Amniotic stem cell (primary cell): ENCODE measurements around the gene CLDN1.

ENCODE experiments used
- DNase-seq: peaks from one replicate; lab custom pipeline; 2025; lab: John Stamatoyannopoulos, UW

CLDN1 gene

DNA sequence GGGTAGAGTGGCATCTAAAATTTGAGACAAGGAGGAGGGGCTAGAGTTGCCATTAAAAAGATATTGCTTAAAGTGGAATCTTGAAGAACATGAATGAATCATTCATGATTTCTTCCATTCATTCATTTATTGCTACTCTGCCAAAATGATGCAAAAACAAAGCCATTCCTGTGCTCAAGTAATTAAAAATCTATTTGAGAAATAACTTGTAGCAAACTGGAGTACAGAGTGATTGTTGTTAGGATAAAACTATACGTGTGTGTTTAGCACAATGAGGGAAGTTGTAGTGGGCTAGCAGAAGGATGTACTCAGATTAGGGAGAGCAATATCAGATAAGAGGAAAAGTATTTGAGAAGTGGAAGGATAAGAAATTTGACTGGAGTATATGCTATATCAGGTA, 11.7 kb upstream of the CLDN1 start:
- no peak for DNase-seq

- no peak for DNase-seq
Measured at GRCh38 chr3:190330936-190331734, 8.9 kb upstream of the CLDN1 start.

DNA sequence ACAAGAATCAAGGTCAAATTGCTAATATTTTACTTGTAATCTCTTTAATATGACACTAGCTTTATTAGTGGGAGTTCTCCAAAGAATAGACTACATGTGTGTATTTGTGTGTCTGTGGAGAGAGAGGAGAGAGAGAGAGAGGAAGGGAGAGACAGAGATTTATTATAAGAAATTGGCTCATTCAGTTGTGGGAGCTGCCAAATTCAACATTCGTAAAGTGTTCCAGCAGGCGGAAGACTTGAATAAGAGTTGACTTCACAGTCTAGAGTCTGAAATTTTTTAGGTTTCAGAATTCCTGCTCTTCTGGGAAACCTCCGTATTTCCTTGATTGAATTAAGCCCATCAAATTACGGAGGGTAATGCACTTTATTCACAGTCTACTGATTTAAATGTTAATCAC, 4.7 kb upstream of the CLDN1 start:
- no peak for DNase-seq

DNA sequence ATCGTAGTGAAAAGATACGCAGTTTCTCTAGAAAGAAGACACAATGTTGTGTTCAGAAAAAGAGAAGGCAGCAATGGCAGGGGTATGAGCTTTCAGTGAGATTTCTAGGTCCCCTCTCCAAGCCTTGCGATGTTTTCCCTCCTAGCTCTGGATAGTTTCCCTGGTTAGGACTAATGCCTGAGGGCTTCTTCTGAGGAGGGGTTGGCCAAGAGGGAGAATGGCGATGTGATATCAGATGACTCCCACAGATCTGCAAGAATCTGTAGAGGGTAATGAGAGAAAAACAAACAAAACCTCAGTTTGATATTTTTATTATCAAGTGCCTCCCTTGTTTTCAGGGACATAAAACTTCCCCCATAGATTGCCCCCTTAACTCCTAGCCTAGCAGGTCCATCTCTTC, 4.1 kb upstream of the CLDN1 start:
- DNase-seq: no peak

- DNase-seq: no peak
Measured at GRCh38 chr3:190325923-190326322, 3.7 kb upstream of the CLDN1 start.

DNA sequence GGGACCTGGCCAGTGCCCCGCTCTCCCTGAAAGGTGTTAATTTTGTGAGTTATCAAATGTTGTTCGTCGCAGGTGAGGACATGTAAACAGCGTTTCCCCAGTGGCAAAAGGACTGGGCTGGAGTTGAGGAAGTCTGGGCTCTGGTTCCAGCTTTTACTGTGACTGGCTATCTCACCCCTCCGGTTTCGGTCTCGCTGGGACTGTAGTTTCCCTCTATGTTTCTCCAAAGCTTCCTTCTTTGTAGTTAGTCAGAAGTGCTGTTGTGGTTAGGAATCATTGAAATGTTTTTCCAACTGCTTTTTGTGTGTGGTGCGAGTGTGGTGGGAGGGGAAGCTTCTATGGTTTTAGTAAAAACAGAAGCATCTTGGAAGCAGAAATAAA, 990 bp upstream of the CLDN1 start:
- no peak for DNase-seq

DNA sequence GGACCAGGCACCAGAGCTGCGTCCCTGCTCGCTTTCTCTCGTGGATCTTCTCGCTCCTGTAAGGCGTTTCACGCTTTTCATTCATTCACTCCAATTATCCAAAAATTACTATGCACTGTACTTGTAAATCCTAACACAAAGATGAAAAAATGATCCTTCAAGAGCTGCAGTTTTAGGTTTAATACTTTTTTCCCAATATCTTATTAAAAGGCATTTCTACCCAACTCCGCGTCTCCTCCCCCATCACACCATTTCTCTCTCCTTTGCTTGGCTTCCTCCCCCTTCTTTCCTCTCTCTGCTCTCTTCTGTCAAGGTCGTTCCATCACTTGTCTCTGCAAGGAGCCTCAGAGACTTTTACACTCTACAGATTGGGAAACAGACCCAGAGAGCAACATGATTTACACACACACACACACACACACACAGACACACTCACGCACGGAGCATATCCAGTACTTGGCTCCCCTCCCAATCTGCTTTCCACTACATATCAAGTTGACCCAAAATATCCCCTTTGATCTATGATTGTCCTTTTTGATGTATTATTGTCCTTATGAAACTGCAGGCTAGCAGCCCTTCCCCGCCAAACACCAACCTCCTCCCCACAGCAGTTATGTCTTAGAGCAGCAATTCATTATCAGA, 479 bp upstream of the CLDN1 start:
- DNase-seq: no peak

- no peak for DNase-seq
Measured at GRCh38 chr3:190320594-190321362, 1.5 kb downstream of the CLDN1 start.

- no peak for DNase-seq
Measured at GRCh38 chr3:190319660-190320059, 2.6 kb downstream of the CLDN1 start.

- no peak for DNase-seq
Measured at GRCh38 chr3:190318666-190319065, 3.6 kb downstream of the CLDN1 start.

DNA sequence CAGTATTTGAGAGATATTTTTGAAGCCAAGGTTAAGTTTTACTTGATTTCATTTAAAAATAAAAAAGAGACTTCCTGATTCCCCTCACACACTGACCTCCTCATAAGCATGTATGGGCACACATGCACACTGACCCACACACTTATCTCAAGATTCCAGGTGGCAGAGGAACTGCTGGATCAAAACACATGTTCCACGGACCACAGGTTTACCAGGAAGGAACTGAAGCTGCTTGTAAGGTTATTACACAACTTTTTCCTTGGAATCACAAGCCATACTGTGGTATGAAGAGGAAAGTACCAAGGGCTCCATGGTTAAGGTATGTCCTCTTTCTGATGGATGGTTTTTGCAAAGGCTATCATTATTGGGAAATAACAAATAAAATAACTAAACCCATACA, 7.5 kb downstream of the CLDN1 start:
- no peak for DNase-seq

- DNase-seq: no peak
Measured at GRCh38 chr3:190309414-190309813, 12.8 kb downstream of the CLDN1 start.

GRCh38 chr3:190308154-190308553, 14.1 kb downstream of the CLDN1 start:
- no peak for DNase-seq

GRCh38 chr3:190307164-190307545, 15.1 kb downstream of the CLDN1 start:
- DNase-seq: no peak

DNA sequence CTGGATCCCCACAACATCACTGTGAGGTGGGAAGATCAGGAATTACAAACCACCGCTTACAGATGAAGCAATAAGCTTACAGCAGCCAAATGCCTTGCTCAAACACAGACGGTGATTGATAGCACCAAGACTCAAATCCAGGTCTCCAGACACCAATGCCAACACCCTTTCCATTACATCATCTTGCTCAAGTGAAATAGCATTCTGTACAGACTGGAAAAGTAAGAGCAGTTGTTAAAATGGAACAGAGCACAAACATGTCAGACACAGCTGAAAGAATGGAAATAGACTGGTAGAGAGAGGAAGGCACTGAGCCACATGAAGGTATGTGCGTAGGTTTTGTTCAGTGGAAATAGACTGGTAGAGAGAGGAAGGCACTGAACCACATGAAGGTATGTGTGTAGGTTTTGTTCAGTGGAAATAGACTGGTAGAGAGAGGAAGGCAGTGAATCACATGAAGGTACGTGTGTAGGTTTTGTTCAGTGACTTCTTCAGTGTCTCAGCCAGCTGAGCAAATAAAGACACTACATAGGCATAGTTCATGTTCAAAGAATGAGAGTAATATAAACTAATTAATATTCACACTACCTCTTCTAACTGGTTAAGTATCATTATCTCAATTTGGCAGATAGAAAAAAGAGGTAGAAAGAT, 15.6 kb downstream of the CLDN1 start:
- DNase-seq: no peak

DNA sequence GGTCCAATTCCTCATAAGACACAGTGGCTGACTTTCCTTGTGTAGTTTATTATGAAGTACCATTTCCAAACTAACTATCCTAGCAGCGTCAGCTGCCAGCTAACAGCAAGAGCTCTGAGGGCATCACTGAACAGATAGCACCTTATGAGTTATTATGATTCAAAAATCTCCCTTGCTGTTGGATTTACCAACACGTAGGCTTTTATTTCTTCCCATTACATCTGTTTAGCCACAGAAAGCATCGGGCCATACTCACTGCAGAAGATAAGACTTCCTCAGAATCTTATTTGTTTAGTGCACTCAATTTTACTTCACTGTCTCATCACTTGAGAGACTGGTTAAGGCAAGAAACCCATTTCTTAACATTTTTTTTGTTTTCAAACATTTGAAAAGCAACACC, 16.2 kb downstream of the CLDN1 start:
- DNase-seq: no peak

GRCh38 chr3:190305406-190305805, 16.8 kb downstream of the CLDN1 start:
- DNase-seq: no peak

- DNase-seq: no peak
Measured at GRCh38 chr3:190303884-190304283, 18.4 kb downstream of the CLDN1 start.

GRCh38 chr3:190302212-190302867, 19.9 kb downstream of the CLDN1 start:
- DNase-seq: no peak

DNA sequence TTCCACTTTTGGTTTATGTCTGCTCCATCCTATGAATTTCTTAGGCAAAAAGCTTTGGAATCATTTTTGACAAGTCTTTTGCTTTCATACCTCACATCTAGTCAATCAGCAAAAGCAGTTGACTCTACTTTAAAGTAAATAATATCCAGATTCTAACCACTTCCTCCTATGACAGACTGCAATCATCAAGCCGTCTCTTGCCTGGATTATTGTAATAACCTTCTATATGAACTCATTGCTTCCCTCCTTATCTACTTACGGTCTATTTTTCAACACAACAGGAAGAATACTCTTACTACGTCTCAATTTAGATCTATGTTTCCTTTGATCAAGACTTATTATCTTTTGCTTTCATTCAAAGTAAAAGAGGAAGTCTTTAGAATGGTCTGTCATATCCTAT, 20.7 kb downstream of the CLDN1 start:
- no peak for DNase-seq

DNA sequence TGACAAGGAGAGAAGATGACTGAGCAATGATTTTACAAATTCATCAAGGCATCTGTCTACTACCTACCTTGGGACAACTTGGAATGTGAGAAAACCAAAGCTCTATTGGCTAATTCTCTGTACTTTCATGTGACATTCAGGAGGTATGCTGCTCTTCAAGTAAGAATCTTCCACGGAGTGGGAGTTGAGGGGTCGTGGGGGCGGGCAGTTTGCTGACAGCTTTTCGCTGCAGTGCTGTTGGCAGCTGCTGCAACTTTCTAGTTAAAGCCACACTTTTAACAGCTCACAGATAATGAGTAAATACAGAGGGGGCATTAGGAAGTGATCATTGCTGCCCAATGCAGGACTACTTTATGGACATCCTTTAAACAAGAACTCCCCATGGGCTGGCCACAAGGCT, 22.3 kb downstream of the CLDN1 start:
- no peak for DNase-seq

GRCh38 chr3:190294030-190294429, 28.2 kb downstream of the CLDN1 start:
- DNase-seq: no peak
